G401.6 (cell line): ENCODE data around the gene PPFIBP2.
"Not testable (repeated sequence)": the region's sequence is repeated elsewhere in the genome, so short reads cannot be mapped to it uniquely, and the experiment has no call there.

Experiments
- FAIRE-seq: peaks from 2 replicates; lab custom pipeline; 2012; peaks lifted over from hg19 to GRCh38; lab: Jason Lieb, UNC

Gene PPFIBP2

DNA sequence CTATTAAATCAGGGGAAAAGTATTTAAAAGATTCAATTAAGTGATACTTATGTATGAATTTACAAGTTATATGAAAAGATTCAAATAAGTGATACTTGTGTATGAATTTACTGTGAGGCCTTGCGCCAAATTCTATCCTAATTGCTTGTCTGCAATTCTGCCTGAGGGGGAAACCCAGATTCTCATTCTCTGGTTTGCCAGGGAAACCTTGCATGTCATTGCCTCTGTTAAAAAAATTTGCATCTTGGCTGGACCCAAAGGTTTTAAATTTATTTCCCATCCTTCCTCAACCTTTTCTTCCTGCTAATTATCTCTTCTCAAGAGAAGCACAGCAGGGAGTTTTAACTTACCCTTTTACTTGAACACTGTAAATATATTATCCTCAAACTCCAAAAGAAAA lies 14.7 kb upstream of the PPFIBP2 start:
- no peak for FAIRE-seq

DNA sequence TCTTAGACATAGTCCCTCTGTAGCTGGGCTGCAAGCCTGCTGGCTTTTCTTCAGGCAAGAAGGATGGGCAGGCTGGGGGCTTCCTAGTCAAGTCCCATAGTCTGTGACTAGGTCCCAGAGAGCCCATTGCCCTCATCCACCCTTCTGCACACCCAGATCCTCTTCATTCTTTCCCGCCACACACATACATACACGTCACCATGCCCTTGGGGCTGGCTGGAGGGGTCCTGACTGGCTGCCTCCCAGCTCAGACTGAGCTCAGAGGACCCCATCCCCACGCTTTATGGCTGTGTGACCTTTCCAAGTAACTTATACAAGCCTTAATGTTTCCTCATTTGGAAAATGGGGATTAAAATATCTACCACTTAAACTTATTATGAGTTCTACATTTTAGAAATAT lies 13.5 kb upstream of the PPFIBP2 start:
- FAIRE-seq: no peak

DNA sequence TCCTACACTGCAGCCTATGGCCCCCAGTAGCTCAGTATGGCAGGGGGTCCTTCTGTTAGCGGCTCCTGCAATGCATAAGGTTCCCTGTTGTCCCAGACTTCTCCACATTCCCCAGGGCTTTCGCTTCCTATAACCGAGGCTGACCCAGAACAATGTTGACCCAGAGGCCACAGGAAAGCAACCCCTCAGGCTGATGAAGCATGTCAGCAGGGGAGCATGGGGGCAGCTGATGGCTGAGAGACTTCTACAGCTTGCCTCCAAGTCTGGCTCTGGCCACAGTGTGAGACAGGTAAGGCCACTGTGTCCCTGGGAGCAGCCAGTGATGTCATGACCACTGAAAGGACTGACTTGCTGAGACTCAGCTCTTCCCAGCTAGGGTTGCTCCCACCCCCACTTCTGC lies 12.5 kb upstream of the PPFIBP2 start:
- no peak for FAIRE-seq

DNA sequence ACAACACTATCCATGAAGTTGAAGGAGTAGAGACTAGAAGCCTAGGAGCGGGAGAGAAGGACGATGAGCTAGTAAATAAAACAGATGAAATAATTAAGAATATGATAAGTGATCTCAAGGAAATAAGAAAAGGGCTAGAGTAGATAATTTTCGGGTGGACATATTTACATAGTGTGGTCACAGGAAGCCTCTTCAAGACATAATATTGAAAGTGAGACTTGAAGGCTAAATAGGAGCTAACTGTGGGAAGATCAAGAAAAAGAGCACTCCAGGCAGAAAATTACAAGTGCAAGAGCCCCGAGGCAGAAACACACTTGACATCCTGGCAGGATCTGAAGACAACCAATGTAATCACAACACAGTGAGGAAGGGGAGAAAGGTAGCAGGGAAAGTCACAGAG lies 11.9 kb upstream of the PPFIBP2 start:
- no peak for FAIRE-seq

DNA sequence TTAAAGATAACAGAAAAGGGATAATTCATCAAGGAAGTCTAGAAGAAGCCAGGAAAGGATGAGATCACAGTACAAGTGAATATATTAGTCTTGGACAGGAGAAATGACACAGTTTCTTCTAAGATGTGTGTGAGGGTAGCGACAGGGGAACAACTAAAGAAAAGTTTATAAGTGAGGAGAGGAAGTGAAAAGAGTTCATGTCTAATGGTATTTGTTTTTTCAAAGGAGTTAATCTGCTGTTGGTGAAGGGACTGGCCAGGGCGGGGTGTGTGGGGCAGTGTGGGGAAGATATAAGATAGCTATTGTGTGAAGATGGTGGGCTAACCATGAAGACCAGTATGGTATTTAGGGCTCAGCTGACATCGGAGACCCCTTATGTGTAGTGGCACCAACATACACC lies 7.6 kb upstream of the PPFIBP2 start:
- FAIRE-seq: no peak

DNA sequence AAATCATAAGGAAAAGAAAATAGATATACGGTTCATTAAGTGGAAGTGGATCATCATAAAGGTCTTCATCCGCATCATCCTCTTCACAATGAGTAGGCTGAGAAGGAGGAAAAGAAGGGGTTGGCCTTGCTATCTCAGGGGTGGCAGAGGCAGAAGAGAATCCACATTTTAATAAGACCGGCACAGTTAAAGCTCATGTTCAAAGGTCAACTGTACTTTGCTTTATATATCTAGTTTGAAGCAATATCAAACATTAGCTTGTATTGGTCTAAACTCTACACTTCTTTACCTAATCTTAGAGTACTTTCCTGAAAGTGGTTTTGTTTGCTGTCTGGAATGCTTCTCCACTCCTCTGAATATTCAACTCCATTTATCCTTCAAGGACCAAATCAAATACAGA lies 5.7 kb upstream of the PPFIBP2 start:
- no peak for FAIRE-seq

DNA sequence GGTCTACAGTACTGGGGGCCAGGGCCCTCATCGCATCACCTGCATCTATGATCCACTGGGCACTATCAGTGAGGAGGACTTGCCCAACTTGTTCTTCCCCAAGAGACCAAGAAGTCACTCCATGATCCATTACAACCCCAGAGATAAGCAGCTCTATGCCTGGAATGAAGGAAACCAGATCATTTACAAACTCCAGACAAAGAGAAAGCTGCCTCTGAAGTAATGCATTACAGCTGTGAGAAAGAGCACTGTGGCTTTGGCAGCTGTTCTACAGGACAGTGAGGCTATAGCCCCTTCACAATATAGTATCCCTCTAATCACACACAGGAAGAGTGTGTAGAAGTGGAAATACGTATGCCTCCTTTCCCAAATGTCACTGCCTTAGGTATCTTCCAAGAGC lies 3.8 kb upstream of the PPFIBP2 start:
- FAIRE-seq: no peak

DNA sequence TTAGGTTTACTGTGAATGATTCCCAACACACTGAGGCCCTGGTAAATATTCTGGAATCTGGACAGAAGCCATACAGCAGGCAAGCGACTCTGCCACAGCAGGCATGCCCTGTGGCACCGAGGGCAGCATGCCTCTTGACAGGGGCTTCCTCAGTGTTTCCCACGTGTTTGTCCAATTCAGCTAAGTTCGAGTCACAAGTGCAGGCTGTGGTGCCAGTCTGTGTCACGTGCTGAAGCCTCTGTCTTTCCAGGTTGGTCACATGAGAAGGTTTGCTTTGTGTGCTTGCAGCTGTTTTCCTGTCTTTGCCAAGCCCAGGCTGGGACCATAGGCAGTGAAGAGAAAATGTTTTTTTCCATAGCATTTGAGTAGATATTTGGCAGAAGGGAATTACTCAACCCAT lies 2.4 kb upstream of the PPFIBP2 start:
- FAIRE-seq: no peak

DNA sequence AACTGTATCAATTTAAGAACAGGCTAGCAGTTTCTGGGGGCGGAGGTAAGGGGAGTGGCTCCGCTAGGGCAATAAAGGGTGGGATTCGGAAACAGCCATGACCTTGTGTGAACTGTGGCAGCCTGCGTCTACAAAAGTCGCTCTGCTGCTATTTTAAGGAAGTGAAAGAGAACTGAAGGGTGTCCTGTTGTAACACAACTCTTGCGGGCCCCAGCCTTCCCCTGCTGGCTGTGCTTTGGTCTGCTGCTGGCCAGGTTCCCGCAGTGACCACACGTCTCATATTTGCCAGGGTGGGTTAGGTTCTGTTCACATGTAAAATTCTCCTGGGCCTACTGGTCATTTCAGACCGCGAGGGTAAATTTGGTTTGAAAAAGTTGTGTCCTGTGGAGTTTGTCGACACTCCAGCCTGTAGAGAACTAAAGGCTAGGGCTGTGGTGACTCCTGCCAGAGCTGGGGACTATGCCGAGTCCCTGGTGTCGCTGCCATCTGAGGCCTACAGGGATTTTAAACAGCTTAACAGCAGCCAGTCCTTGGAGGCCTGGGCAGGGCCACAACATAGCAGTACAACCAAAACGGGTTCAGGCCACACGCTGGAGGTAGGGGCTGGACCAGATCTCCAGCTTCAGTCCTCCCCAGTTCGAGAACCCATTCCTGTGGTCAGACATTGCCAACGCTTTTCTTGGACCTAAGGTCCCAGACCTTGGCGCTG lies 1.1 kb upstream of the PPFIBP2 start:
- FAIRE-seq: no peak

DNA sequence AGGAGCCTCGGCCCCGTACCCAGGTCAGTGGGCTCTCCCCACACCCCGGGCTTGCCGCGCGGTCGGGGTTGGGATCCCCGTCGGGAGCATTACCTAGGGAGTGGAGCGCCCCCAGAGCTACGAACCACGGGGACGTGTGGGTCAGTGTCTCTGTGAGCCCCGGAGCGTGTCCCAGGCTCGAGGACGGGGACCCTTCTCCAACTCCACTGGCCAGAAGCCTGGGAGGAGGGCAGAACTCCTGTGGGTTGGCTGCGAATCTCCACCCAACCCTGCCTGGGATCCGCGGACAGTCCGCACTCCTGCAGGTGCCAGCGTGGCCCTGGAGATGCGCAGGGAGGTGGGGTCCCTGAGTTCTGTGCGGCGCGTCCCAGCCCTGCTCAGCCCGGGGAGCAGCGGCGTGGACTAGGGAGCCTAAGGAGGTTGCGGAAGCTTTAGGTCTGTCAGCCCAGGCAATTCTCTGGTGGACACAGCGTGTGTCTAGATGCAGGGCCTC lies 346 bp downstream of the PPFIBP2 start:
- FAIRE-seq: no peak

DNA sequence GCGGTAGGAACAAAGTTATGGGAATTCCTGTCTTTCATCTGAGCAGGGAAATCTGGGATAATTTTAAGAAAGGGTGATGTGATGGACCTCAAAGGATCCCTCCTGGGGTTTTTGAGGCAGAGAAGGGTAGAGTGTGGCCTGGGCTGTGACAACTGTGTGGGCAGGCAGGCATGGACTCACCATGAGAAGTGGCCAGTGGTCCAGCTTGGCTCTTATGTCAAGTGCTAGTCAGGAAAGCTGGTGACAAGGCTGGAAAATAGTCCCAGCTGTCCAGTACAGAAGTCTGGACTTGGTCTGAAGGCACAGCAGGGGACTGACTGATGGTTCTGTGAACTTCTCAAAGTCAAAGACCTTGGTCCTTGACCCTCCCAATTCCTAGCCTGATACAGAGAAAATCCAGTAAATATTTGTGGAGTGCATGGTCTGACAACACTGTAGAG lies 1.7 kb downstream of the PPFIBP2 start:
- no peak for FAIRE-seq

DNA sequence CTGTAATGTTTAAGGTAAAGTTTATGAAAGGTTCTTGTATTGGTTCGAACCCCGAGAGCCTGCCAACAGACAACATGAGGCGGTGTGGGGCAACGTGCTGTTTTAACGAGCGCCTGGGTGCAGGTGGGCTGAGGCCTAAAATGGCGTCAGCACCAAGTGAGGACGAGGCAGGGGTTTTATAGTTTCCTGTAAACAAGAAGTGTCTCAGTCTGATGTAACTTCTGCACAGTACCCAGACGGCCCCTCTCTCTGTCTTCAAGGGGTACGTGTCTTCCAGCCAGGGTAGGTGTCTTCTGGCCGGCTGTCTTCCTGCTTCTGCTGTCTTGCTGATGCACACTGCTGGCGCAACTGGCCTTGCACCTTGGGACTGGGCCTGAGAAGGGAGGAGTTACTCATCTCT lies 2.7 kb downstream of the PPFIBP2 start:
- FAIRE-seq: no peak

DNA sequence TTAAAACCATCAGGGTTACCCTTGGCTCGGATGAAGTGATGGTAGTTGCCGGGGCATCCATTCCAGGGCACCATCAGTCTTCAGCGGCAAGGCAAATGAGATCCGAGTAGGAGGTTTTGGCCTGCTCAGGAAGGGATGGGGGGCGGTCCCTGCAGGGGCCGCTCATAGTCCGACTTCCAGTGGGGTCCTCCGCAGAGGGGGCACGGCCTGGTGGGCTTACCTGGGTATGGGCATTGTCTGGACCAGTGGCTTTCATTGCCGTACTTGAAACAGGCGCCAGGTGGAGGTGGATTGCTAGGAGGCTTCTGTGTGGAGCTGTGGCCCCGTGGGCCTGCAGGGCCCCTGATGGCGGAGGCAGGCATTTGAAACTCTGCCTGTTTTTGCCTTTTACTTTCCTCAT lies 3.9 kb downstream of the PPFIBP2 start:
- not testable (repeated sequence) for FAIRE-seq

DNA sequence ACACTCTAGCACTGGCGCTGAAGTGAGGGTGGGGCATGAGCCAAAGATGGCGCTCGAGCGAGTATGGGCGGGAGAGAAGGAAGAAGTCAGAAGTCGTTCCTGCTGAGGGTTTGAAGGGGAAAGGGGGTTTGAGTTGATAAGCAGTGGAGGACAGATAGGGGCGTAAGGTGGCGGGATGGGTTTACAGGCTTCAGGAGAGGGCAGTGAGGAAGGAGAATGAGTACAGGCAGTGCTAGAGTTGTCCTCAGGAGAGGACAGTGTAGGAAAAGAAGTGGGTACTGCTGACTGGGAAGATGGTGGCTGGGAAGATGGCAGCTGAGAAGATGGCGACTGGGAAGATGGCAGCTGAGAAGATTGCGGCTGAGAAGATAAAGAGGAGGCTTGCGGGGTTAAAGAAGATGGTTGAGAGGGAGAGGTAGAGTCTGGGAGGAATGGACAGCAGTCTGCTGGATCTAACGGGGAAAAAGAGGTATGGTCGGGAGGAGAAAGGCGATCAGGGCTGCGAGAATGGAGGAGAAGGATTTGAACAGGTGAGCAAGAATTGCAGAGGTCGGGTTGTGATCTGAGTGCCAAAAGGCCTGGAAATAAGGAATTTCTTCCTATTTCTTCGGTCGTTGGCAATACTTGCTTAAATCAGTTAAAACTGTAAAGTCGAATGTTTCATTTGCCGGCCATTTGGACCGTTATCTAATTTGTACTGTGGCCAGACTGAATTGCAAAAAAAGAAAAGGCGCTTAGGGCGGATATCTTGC lies 5.2 kb downstream of the PPFIBP2 start:
- FAIRE-seq: no peak

DNA sequence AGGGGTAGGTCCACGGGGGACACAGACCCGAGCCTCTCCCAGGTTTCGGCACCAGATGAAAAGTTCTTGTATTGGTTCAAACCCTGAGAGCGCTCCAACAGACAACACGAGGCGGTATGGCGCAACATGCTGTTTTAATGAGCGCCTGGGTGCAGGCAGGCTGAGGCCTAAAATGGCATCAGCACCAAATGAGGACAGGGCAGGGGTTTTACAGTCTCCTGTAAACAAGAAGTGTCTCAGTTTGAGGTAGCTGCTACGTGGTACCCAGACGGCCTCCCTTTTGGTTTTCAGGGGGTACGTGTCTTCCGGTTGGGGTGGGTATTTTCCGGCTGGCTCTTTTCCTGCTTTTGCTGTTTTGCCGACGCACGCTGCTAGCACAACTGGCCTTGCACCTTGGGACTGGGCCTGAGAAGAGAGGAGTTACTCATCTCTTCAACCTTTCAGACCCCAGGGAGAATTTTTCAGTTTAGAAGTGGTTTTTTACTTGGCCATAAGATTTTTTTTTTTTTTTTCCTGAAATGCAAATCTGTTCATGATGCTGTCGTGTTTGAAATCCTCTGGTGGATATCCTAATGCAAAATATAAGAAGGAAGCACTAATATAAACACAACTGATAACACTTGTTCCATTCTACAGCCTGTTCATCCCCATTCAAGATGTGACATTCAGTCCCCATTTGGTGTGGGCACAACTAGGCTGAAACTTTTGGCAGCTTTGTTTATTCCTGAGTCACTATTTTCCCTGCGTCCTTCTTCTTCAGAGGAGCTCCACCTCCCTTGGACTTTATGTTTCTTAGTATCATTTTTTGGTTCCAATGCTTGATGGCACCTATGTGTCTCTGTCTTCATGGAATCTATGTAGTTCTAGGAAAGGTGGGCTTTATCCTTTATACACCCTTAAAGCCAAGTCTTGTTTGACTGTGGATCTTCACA lies 6.5 kb downstream of the PPFIBP2 start:
- FAIRE-seq: no peak

DNA sequence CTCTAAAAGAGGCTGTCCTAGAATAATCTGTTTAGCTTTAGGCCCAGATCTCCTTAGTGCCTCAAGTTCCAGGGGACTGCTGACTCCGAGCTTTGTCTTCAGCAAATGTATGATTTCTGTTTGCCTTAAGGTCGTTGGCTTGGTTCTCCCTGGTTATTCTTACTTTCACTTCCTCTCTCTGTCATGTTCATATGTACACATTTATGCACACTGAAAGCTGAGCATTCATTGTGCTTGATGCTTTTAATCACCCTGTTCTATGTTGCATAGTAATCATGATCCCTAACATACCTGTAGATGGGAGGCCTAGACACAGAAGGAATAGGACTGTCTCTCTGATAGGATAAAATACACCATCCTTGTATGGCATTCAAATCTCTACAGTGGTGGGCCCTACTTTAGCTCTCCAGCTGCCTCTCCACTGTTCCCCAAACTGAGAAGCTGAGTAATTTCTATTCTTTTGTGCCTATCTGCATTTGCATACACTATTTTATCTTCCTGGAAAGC lies 7.2 kb downstream of the PPFIBP2 start:
- no peak for FAIRE-seq

DNA sequence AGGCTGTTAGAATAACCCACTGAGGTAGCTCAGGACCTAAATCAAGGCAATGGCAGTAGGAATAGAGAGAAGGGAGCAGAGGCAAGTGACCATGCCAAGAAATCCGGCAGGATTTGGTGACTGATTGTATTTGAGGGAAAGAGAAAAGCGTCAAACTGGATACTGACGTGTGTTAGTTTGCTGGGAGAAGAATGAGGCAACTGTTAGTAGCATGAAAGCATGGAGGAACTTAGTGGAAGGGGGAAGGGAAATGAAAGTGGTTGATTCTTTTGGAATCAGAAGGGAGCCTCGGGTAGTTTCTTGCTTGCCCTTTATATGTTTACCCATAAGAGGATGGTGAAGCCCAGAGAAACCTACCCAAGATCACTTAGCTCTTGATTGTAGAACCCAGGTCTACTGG lies 8.3 kb downstream of the PPFIBP2 start:
- no peak for FAIRE-seq

DNA sequence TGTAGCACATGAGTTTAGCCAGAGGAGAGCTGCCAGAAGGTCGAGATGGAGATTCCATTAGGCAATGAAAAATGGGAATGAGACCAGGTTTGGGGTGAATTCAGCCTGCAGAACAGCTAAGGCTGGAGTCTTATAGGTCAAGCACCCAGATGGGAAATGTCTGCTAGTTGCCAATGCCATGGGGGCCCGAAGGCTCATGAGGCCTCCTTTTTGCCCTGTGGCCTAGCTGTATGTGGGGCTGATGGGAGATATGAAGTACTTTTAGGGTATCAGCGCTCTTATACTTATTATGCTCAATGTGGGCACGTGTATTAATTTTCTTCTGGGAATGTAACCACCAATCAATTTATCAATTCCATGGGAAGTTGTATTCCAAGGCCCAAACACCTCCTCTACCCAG lies 8.7 kb downstream of the PPFIBP2 start:
- no peak for FAIRE-seq

DNA sequence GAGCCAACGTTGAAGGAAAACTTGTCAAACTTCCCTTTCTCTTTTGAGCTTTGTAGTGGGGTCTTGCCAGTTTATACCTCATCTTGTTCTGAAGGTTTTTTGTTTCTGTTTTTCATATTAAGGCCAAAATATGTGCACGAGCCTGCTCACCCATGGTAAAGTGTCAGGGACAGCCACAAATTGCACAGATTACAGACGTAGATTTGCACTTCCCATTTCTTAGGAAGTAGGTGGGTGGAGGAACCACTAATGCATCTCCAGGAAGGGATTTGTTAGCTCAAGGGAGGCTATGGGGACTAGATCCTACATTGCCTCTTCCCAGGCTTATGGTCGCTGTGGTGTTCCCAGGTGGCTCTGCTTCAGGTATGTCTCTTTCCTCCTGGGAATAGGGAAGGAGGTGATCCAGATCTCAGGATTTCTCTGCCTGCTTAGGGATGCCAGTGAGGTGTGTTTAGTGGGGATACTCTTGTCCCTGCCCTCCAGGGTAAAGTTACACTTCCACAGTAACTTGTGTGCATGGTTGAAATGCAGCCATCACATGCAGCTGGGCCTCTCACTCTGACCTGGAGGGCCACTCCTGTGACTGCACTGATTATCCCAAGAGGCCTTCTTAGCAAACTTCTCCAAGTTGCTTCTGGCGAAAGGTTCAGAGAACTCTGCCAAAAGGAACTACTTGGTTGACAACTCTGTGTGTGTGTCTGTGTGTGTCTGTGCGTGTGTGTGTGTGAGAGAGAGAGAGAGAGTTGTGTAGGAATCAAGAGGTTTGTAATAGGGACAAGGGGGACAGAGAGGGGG lies 9.8 kb downstream of the PPFIBP2 start:
- FAIRE-seq: no peak

DNA sequence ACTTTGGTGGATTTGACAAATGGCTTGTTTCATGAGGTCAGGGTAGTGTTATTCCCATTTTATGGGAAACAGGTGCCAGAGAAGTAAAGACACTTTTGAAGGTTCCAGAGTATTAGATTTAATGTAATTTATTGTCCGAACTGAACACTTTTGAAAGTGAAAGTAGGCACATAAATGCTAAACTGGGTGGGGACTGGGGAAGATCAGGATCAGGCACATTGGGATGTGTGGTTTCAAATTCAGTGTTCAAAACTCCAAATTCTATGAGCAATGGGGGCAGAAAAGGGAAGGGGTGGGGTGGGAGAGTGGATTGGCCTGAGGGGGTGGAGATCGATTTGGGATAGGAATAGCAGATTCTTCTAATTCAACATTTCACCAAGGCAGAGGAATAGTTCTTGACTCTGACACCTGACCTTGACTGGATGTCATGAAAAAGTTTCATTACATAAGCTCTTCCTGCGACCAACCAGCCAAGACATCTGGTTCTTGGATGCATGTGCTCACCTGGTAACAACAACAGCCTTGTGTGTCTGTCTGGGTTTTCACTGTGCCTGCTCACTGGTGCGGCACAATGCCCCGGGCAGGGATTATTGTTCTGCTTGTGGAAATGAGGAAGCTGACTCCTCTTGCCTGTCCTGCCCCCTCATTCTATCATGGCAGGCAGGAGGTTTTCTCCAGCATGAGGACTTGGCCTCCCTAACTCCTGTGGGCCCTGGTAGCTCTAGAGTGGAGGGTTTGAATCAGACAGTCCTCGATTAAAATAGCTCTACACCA lies 10.8 kb downstream of the PPFIBP2 start:
- no peak for FAIRE-seq

DNA sequence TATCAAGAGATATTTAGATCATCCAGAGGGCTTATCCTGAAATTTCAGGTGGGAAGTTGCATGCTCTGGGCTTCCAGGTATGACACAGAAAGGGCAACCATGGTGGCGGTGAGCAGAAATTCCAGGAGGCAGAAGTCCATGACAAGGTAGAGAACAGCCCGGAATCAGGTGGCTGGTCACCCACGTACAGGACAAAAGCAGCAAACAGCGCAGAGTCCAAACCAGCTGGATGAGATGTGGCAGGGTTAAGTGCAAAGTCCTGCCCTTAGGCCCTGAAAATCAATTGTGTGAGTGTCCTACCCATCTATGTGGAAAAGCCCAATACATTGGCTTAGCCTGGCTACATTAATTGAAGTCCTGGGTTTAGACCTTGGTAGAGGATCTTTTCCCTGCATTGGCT lies 11.6 kb downstream of the PPFIBP2 start:
- FAIRE-seq: no peak
